ENCODE data around the gene ALPK1.

- TF ChIP-seq POLR2A (IDR thresholded peaks at IDR 0.05; ENCODE audit: low read length) (no peak), GATA1 (IDR thresholded peaks at IDR 0.05; ENCODE audit: low read depth, low read length) (no peak)
These were observed 35.2 kb downstream of the ALPK1 start for GRCh38 chr4:112332398-112332797.
